Omental fat pad (tissue), 4 donors: ENCODE measurements around the gene APC. TPM values are rescaled to one million over a fixed set of nuclear protein-coding genes. Genes with fewer than 3 reads are reported as not detected.

Experiments used
- ATAC-seq: fragments of 150-250 bp; one replicate; pipeline ENCODE4 v1.9.1; 2016; ENCODE audit warnings: mild to moderate bottlenecking, moderate library complexity; ENCODE audit not compliant: low FRiP score
- DNase-seq: peaks from one replicate; pipeline ENCODE4 v3.0.0-alpha.2; 2019; ENCODE audit warnings: low spot score
- CTCF ChIP-seq, 3 donors: fragments of 450-650 bp; IDR thresholded peaks; one replicate each; pipeline ENCODE4 v1.5.1; 2016 to 2017; ENCODE audit warnings: antibody characterized with exemption in 3 of 3, mild to moderate bottlenecking in 3 of 3, moderate library complexity in 2 of 3
- total RNA-seq, 4 donors: library from RNA; depleted of rRNA; stranded (reverse); fragments of >200 nt; gene quantifications; one replicate each; pipeline ENCODE4 v1.1.0, GENCODE V29; 2016

Gene APC
- total RNA-seq, 4 donors from 2014 or later, result 33.9 to 78.5 (median 58.8) TPM

DNA sequence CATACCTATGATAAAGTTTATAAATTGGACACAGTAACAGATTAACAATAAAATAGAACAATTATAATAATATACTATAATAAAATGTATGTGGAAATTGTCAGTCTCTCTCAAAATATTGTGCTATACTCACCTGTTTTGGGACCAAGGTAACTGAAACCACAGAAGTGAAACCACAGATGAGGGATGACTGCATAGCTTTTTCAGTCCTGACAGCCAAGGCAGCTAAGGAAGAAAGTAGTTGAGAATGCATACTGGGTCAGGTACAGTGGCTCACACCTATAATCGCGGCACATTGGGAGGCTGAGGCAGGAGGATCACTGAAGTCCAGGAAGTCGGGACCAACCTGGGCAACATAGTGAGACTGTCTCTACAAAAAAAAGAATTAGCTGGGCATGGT is 132.3 kb downstream of the APC start:
- ATAC-seq, result no peak
- TF ChIP-seq CTCF (IDR thresholded peaks at IDR 0.05), result no peak
- DNase-seq, result no peak

GRCh38 chr5:112870966-112871365 is 133.3 kb downstream of the APC start:
- no peak for TF ChIP-seq CTCF (IDR thresholded peaks at IDR 0.05)
- ATAC-seq, result no peak
- no peak for DNase-seq

GRCh38 chr5:112876362-112876761 is 138.7 kb downstream of the APC start:
- DNase-seq, result no peak
- TF ChIP-seq CTCF (IDR thresholded peaks at IDR 0.05), result no peak
- ATAC-seq, result no peak

DNA sequence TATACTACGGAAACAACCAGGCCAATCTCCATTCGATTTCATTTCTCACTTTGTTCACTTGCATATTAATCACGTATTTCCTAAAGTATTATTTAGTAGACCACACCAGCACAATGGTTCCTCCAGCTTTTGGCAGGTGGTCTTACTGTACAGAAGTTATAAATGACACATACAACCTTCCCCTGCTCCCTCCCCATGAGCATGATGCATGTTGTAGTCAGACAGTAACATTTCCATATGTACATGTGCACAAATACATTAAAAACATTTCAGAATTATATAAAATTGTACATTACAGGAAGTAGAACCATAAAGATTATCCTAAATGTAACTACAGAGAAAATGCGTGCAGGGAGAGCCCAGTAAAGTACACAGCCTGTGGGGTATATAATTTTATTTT is 140.4 kb downstream of the APC start:
- no peak for ATAC-seq
- TF ChIP-seq CTCF (IDR thresholded peaks at IDR 0.05), result no peak
- DNase-seq, result no peak

DNA sequence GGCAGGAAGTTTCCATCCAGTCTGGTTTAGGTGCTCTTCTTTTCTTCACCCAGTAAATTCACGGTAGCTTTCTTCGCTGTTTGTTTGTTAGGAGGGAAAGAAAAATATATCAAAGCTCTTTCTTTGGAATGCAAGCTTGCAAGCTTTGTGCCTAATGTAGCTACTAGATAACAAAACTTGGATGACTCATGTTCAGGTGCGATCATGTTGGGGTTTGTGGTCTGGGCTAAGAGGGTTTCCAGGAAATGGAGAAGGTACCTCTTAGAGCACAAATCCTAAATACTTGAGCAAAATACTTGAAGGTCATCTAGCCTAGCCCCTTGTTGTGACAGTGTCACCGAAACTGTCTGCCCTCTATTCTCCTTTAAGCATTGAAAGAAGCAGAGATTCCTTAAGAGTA is 141.1 kb downstream of the APC start:
- no peak for TF ChIP-seq CTCF (IDR thresholded peaks at IDR 0.05)

DNA sequence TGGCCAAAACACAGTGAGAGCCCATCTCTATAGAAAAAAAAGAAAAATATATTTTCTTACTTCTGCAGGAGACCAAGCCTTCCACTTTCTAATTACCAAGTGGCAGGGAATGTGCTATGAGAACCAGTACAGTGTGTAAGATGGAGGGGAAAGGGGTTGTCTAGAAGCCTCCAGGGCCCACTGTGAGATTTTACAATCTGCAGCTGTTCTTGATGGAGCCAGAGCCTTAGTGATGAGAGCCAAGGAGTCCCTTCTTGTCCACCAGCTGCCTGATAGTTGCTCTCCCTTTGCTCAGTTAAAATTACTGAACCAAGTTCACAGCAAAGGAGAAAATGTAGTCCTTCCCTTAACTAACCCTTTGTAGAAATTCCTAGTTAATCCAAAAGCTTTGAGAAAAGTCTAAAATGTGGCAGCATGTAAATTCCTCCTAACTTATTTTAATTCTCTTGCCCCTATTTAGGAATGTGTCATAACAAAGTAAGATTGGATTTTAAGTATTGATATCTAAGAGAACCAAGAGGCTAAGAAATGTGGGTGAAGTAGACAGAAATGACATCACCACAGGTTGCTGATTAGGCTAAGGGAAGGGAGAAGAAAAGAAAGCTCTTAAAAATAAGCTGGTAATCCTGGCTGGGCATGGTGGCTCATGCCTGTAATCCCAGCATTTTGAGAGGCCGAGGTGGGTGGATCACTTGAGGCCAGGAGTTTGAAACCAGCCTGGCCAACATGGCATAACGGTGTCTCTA is 142.7 kb downstream of the APC start:
- DNase-seq, result no peak
- TF ChIP-seq CTCF (IDR thresholded peaks at IDR 0.05), result no peak
- no peak for ATAC-seq

More for the DNA sequence above, 141.1 kb downstream of the APC start:
- ATAC-seq (no peak), DNase-seq (no peak)

- ATAC-seq, result no peak
- no peak for TF ChIP-seq CTCF (IDR thresholded peaks at IDR 0.05)
- no peak for DNase-seq
These were observed 145.5 kb downstream of the APC start for GRCh38 chr5:112883192-112883591.
